Mesenchymal stem cell (in vitro differentiated cells and primary cell): ENCODE measurements around the gene XIRP2.

Source experiments
- DNase-seq: peaks from one replicate; pipeline ENCODE4 v3.0.0-alpha.2; 2013
- H2AFZ ChIP-seq: one replicate; pipeline ENCODE4 v1.6.1; 2013; ENCODE audit warnings: low read depth, mild to moderate bottlenecking, control low read depth, inconsistent platforms, low read length, moderate library complexity
- H2AK5ac ChIP-seq: 2 replicates; pipeline ENCODE4 v1.6.1; 2013; ENCODE audit warnings: low read length, moderate library complexity, mild to moderate bottlenecking, inconsistent platforms; ENCODE audit not compliant: severe bottlenecking
- H2BK120ac ChIP-seq: one replicate; pipeline ENCODE4 v1.6.1; 2013; ENCODE audit warnings: low read depth, mild to moderate bottlenecking, inconsistent platforms, low read length, moderate library complexity
- H2BK12ac ChIP-seq, 2 experiments: one replicate each; pipeline ENCODE4 v1.6.1; 2013; ENCODE audit warnings: inconsistent platforms in 2 of 2, low read length in 2 of 2, mild to moderate bottlenecking in 2 of 2, moderate library complexity in 2 of 2, control low read depth in 1 of 2
- H2BK15ac ChIP-seq: one replicate; pipeline ENCODE4 v1.6.1; 2013; ENCODE audit warnings: mild to moderate bottlenecking, low read depth, inconsistent platforms; ENCODE audit not compliant: poor library complexity, severe bottlenecking
- H2BK5ac ChIP-seq: 2 replicates; pipeline ENCODE4 v1.6.1; 2013; ENCODE audit warnings: low read depth, mild to moderate bottlenecking, low read length, control low read depth, inconsistent platforms; ENCODE audit not compliant: poor library complexity, severe bottlenecking
- H3K14ac ChIP-seq, 2 experiments: one replicate each; pipeline ENCODE4 v1.6.1; 2013; ENCODE audit warnings: inconsistent platforms in 2 of 2, low read length in 2 of 2, control low read depth in 1 of 2, mild to moderate bottlenecking in 1 of 2, moderate library complexity in 1 of 2
- H3K18ac ChIP-seq, 2 experiments: one replicate each; pipeline ENCODE4 v1.6.1; 2013; ENCODE audit warnings: inconsistent platforms in 2 of 2, low read length in 2 of 2, control low read depth in 1 of 2, low read depth in 1 of 2, mild to moderate bottlenecking in 1 of 2
- H3K23ac ChIP-seq, 2 experiments: one replicate each; pipeline ENCODE4 v1.6.1; 2013; ENCODE audit warnings: inconsistent platforms in 2 of 2, low read length in 2 of 2, mild to moderate bottlenecking in 2 of 2, moderate library complexity in 2 of 2, control low read depth in 1 of 2
- H3K27ac ChIP-seq: 2 replicates; pipeline ENCODE4 v1.5.1; 2013; ENCODE audit warnings: mild to moderate bottlenecking, moderate library complexity, low read length, control low read depth, inconsistent platforms; ENCODE audit not compliant: poor library complexity, severe bottlenecking
- H3K27me3 ChIP-seq, 2 experiments: 2 replicates each; pipeline versions ENCODE4 v1.6.1 to v1.7.0; 2013; ENCODE audit warnings: low read length in 2 of 2, mild to moderate bottlenecking in 2 of 2, moderate library complexity in 2 of 2, control low read depth in 1 of 2, inconsistent platforms in 1 of 2; ENCODE audit not compliant: control insufficient read depth in 1 of 2, insufficient read depth in 1 of 2
- H3K36me3 ChIP-seq, 2 experiments: 2 replicates each; pipeline versions ENCODE4 v1.6.1 to v1.7.0; 2013; ENCODE audit warnings: low read length in 2 of 2, control low read depth in 1 of 2, inconsistent platforms in 1 of 2, low read depth in 1 of 2, mild to moderate bottlenecking in 1 of 2; ENCODE audit not compliant: insufficient read depth in 2 of 2, control insufficient read depth in 1 of 2
- H3K4ac ChIP-seq, 2 experiments: one replicate each; pipeline ENCODE4 v1.6.1; 2013; ENCODE audit warnings: inconsistent platforms in 2 of 2, low read length in 2 of 2, mild to moderate bottlenecking in 2 of 2, moderate library complexity in 2 of 2, control low read depth in 1 of 2, low read depth in 1 of 2
- H3K4me1 ChIP-seq: 2 replicates; pipeline ENCODE4 v1.6.1; 2013; ENCODE audit warnings: low read depth, low read length, control low read depth; ENCODE audit not compliant: control insufficient read depth, insufficient read depth
- H3K4me2 ChIP-seq: 2 replicates; pipeline ENCODE4 v1.6.1; 2013; ENCODE audit warnings: low read length, mild to moderate bottlenecking, inconsistent platforms; ENCODE audit not compliant: poor library complexity, severe bottlenecking
- H3K4me3 ChIP-seq, 2 experiments: 2 replicates each; pipeline versions ENCODE4 v1.5.1 to v1.7.0; 2013; ENCODE audit warnings: low read length in 2 of 2, mild to moderate bottlenecking in 2 of 2, control low read depth in 1 of 2, low read depth in 1 of 2; ENCODE audit not compliant: insufficient read depth in 1 of 2
- H3K79me1 ChIP-seq: replicated peaks from 2 replicates; pipeline ENCODE4 v1.6.1; 2013; ENCODE audit warnings: mild to moderate bottlenecking, control low read depth, low read length, inconsistent platforms; ENCODE audit not compliant: poor library complexity, severe bottlenecking
- H3K9ac ChIP-seq: 2 replicates; pipeline ENCODE4 v1.7.0; 2013; ENCODE audit warnings: mild to moderate bottlenecking, low read length, moderate library complexity
- H3K9me3 ChIP-seq: 2 replicates; pipeline ENCODE4 v1.7.0; 2013; ENCODE audit warnings: mild to moderate bottlenecking, low read length; ENCODE audit not compliant: control insufficient read depth
- H4K8ac ChIP-seq: one replicate; pipeline ENCODE4 v1.6.1; 2013; ENCODE audit warnings: inconsistent platforms, mild to moderate bottlenecking, low read length, moderate library complexity
- H4K91ac ChIP-seq: one replicate; pipeline ENCODE4 v1.6.1; 2013; ENCODE audit warnings: mild to moderate bottlenecking, low read length, inconsistent platforms
- WGBS: methylation state at CpG from one replicate; pipeline ENCODE4 v1.1.7; 2013; ENCODE audit warnings: mixed read lengths; 5-methylcytosine and 5-hydroxymethylcytosine counted together

The XIRP2 gene

GRCh38 chr2:167271932-167272331 lies 383.7 kb downstream of the XIRP2 start:
- H2AFZ ChIP-seq = no peak overlapping the region
- H2BK15ac ChIP-seq = no peak overlapping the region
- no peaks in the 10 kb centered on the region for H3K36me3 ChIP-seq
- no peak overlapping the region for H2BK120ac ChIP-seq
- no peak overlapping the region for H3K14ac ChIP-seq
- H3K4ac ChIP-seq = no peak overlapping the region
- H3K27ac ChIP-seq = no peak overlapping the region
- no peak overlapping the region for H3K9ac ChIP-seq
- no peaks in the 10 kb centered on the region for H3K27me3 ChIP-seq
- H3K9me3 ChIP-seq = no peaks in the 10 kb centered on the region
- no peak overlapping the region for H4K8ac ChIP-seq
- no peak overlapping the region for H3K18ac ChIP-seq
- no peaks in the 10 kb centered on the region for H3K79me1 ChIP-seq
- H3K4me2 ChIP-seq = no peak overlapping the region
- no peak overlapping the region for H3K4me3 ChIP-seq
- DNase-seq = peak; percentile 34
- H3K4me1 ChIP-seq = no peaks in the 10 kb centered on the region
- no peak overlapping the region for H4K91ac ChIP-seq
- H2BK5ac ChIP-seq = no peak overlapping the region
- 57% methylated on average over 2 of the region's 3 CpGs for WGBS
- H2AK5ac ChIP-seq = no peak overlapping the region
- no peak overlapping the region for H3K23ac ChIP-seq
- H2BK12ac ChIP-seq = no peak overlapping the region

- Histone ChIP-seq H2BK15ac (no peak overlapping the region), H4K8ac (no peak overlapping the region), H3K14ac (no peak overlapping the region), H3K9ac (no peak overlapping the region), H2BK12ac (no peak overlapping the region), H3K18ac (no peak overlapping the region), H3K27me3 (no peaks in the 10 kb centered on the region), H3K4ac (no peak overlapping the region), H3K36me3 (no peaks in the 10 kb centered on the region), H3K4me1 (no peaks in the 10 kb centered on the region), H3K4me3 (no peak overlapping the region), H2BK120ac (no peak overlapping the region), H2AFZ (no peak overlapping the region), H3K4me2 (no peak overlapping the region), H3K23ac (no peak overlapping the region), H4K91ac (no peak overlapping the region), H3K79me1 (no peaks in the 10 kb centered on the region), H2AK5ac (no peak overlapping the region), H2BK5ac (no peak overlapping the region), H3K9me3 (no peaks in the 10 kb centered on the region), H3K27ac (no peak overlapping the region)
- DNase-seq = no peak
- 27% methylated on average over 1 of the region's 3 CpGs for WGBS
Observed at GRCh38 chr2:167275046-167275445, 386.8 kb downstream of the XIRP2 start.

DNA sequence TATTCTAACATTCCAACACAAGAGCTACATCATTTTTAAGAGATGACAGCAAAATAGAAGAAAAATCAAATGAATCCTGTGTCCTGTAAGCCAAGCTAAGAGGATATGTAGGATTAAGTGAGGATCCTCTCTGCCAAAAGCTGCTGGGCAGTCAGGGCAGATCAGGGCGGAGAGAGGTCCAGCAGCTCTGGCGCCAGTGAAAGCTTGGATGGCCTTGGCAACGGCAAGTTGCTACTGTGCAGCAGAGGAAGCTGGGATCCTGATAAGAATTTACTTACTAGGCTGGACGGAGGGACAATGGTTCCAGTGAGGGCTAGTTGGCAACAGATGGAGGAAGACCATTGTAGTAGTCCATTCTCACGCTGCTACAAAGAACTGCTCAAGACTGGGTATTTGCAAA lies 391.5 kb downstream of the XIRP2 start:
- Histone ChIP-seq H3K23ac (no peak overlapping the region), H3K79me1 (no peaks in the 10 kb centered on the region), H4K8ac (no peak overlapping the region), H4K91ac (no peak overlapping the region), H2BK120ac (no peak overlapping the region), H3K4me1 (no peaks in the 10 kb centered on the region), H2AFZ (no peak overlapping the region), H2BK15ac (no peak overlapping the region), H3K9ac (no peak overlapping the region), H2BK12ac (no peak overlapping the region), H3K4ac (no peak overlapping the region), H3K18ac (no peak overlapping the region), H3K4me2 (no peak overlapping the region), H2AK5ac (no peak overlapping the region), H3K4me3 (no peak overlapping the region), H3K27me3 (no peaks in the 10 kb centered on the region), H3K9me3 (no peaks in the 10 kb centered on the region), H3K14ac (no peak overlapping the region), H2BK5ac (no peak overlapping the region), H3K27ac (no peak overlapping the region), H3K36me3 (no peaks in the 10 kb centered on the region)
- no peak for DNase-seq
- WGBS = 99% methylated on average over 5 of the region's 5 CpGs

- H4K91ac ChIP-seq = no peak overlapping the region
- H3K4me2 ChIP-seq = no peak overlapping the region
- H3K4me3 ChIP-seq = no peak overlapping the region
- peaks cover 0 to 5% of the 10 kb centered on the region in 2 experiments for H3K27me3 ChIP-seq
- no peak overlapping the region for H2BK12ac ChIP-seq
- no peak overlapping the region for H4K8ac ChIP-seq
- H3K14ac ChIP-seq = no peak overlapping the region
- H3K79me1 ChIP-seq = no peaks in the 10 kb centered on the region
- no peak overlapping the region for H3K23ac ChIP-seq
- H3K4ac ChIP-seq = no peak overlapping the region
- no peaks in the 10 kb centered on the region for H3K9me3 ChIP-seq
- H3K4me1 ChIP-seq = no peaks in the 10 kb centered on the region
- H3K18ac ChIP-seq = no peak overlapping the region
- no peak overlapping the region for H2AFZ ChIP-seq
- H3K9ac ChIP-seq = no peak overlapping the region
- WGBS = no CpG with 5 or more reads among the region's 3 CpGs
- H2BK5ac ChIP-seq = no peak overlapping the region
- H2BK15ac ChIP-seq = no peak overlapping the region
- H2BK120ac ChIP-seq = no peak overlapping the region
- DNase-seq = no peak
- H3K27ac ChIP-seq = no peak overlapping the region
- H2AK5ac ChIP-seq = no peak overlapping the region
- no peaks in the 10 kb centered on the region for H3K36me3 ChIP-seq
Observed at GRCh38 chr2:167287212-167287611, 398.9 kb downstream of the XIRP2 start.
